Mononuclear cell (primary cell): Measurements from ENCODE around the gene RASL12. TPM values are rescaled to one million over a fixed set of nuclear protein-coding genes. Genes with fewer than 3 reads are reported as not detected.

ENCODE experiments used
- H3K27me3 ChIP-seq: 2 replicates; pipeline ENCODE4 v1.6.0; 2011; ENCODE audit warnings: low read length, control low read depth; ENCODE audit not compliant: insufficient read depth
- H3K4me1 ChIP-seq: 2 replicates; pipeline ENCODE4 v1.5.1; 2011; ENCODE audit warnings: mild to moderate bottlenecking, low read length, control low read depth; ENCODE audit not compliant: insufficient read depth
- H3K4me3 ChIP-seq: 2 replicates; pipeline ENCODE4 v1.5.1; 2011; ENCODE audit warnings: mild to moderate bottlenecking, low read length, moderate library complexity
- H3K9me3 ChIP-seq: 2 replicates; pipeline ENCODE4 v1.5.1; 2011; ENCODE audit warnings: low read depth, mild to moderate bottlenecking, control low read depth, low read length
- total RNA-seq: library from RNA; depleted of rRNA; stranded (reverse); fragments of >200 nt; gene quantifications from one replicate; pipeline ENCODE4 v1.2.3, GENCODE V29; 2012

Gene RASL12
- total RNA-seq, 1 donor, result not detected

- no peaks in the 10 kb centered on the region for H3K4me1 ChIP-seq
- no peaks in the 10 kb centered on the region for H3K9me3 ChIP-seq
- peaks cover 11% of the 10 kb centered on the region for H3K27me3 ChIP-seq
- no peak overlapping the region for H3K4me3 ChIP-seq
Observed at GRCh38 chr15:65072617-65073016, 4.8 kb upstream of the RASL12 start.

- Histone ChIP-seq H3K9me3 (no peaks in the 10 kb centered on the region), H3K4me3 (no peak overlapping the region), H3K4me1 (no peaks in the 10 kb centered on the region), H3K27me3 (peaks cover 15% of the 10 kb centered on the region)
Observed at GRCh38 chr15:65072027-65072426, 4.2 kb upstream of the RASL12 start.

GRCh38 chr15:65071381-65071811, 3.6 kb upstream of the RASL12 start:
- peaks cover 22% of the 10 kb centered on the region for H3K27me3 ChIP-seq
- no peaks in the 10 kb centered on the region for H3K4me1 ChIP-seq
- no peaks in the 10 kb centered on the region for H3K9me3 ChIP-seq
- H3K4me3 ChIP-seq, result no peak overlapping the region

GRCh38 chr15:65069779-65070546, 2.2 kb upstream of the RASL12 start:
- Histone ChIP-seq H3K9me3 (no peaks in the 10 kb centered on the region), H3K4me1 (no peaks in the 10 kb centered on the region), H3K27me3 (peaks cover 36% of the 10 kb centered on the region), H3K4me3 (no peak overlapping the region)

- H3K4me1 ChIP-seq, result no peaks in the 10 kb centered on the region
- no peaks in the 10 kb centered on the region for H3K9me3 ChIP-seq
- H3K27me3 ChIP-seq, result peaks cover 37% of the 10 kb centered on the region
- no peak overlapping the region for H3K4me3 ChIP-seq
Observed at GRCh38 chr15:65069179-65069578, 1.4 kb upstream of the RASL12 start.

- no peaks in the 10 kb centered on the region for H3K4me1 ChIP-seq
- H3K9me3 ChIP-seq, result no peaks in the 10 kb centered on the region
- peaks cover 37% of the 10 kb centered on the region for H3K27me3 ChIP-seq
- H3K4me3 ChIP-seq, result no peak overlapping the region
Observed at GRCh38 chr15:65068403-65068788, 605 bp upstream of the RASL12 start.

- no peaks in the 10 kb centered on the region for H3K9me3 ChIP-seq
- H3K27me3 ChIP-seq, result peaks cover 37% of the 10 kb centered on the region
- H3K4me3 ChIP-seq, result no peak overlapping the region
- no peaks in the 10 kb centered on the region for H3K4me1 ChIP-seq
Observed at GRCh38 chr15:65067317-65067644, 510 bp downstream of the RASL12 start.

GRCh38 chr15:65066635-65067316, 1.0 kb downstream of the RASL12 start:
- Histone ChIP-seq H3K4me1 (no peaks in the 10 kb centered on the region), H3K4me3 (no peak overlapping the region), H3K27me3 (peaks cover 37% of the 10 kb centered on the region), H3K9me3 (no peaks in the 10 kb centered on the region)

- Histone ChIP-seq H3K9me3 (no peaks in the 10 kb centered on the region), H3K27me3 (peaks cover 37% of the 10 kb centered on the region), H3K4me1 (no peaks in the 10 kb centered on the region), H3K4me3 (no peak overlapping the region)
Observed at GRCh38 chr15:65066001-65066634, 1.7 kb downstream of the RASL12 start.

- no peak overlapping the region for H3K4me3 ChIP-seq
- peaks cover 26% of the 10 kb centered on the region for H3K27me3 ChIP-seq
- H3K9me3 ChIP-seq, result no peaks in the 10 kb centered on the region
- no peaks in the 10 kb centered on the region for H3K4me1 ChIP-seq
Observed at GRCh38 chr15:65062726-65063125, 5.1 kb downstream of the RASL12 start.

- H3K27me3 ChIP-seq, result peaks cover 22% of the 10 kb centered on the region
Observed at GRCh38 chr15:65062061-65062460, 5.7 kb downstream of the RASL12 start.

GRCh38 chr15:65060641-65061397, 7.0 kb downstream of the RASL12 start:
- Histone ChIP-seq H3K9me3 (no peaks in the 10 kb centered on the region), H3K27me3 (peaks cover 10% of the 10 kb centered on the region), H3K4me1 (no peaks in the 10 kb centered on the region), H3K4me3 (no peak overlapping the region)

More at GRCh38 chr15:65062061-65062460, 5.7 kb downstream of the RASL12 start:
- Histone ChIP-seq H3K9me3 (no peaks in the 10 kb centered on the region), H3K4me1 (no peaks in the 10 kb centered on the region), H3K4me3 (no peak overlapping the region)

- Histone ChIP-seq H3K4me1 (no peaks in the 10 kb centered on the region), H3K4me3 (no peak overlapping the region), H3K27me3 (peaks cover 2% of the 10 kb centered on the region), H3K9me3 (no peaks in the 10 kb centered on the region)
Observed at GRCh38 chr15:65059931-65060596, 7.7 kb downstream of the RASL12 start.

- Histone ChIP-seq H3K9me3 (no peaks in the 10 kb centered on the region), H3K4me3 (no peak overlapping the region), H3K27me3 (no peaks in the 10 kb centered on the region), H3K4me1 (no peaks in the 10 kb centered on the region)
Observed at GRCh38 chr15:65059369-65059750, 8.4 kb downstream of the RASL12 start.
